Thyroid gland (tissue), 4 donors: Measurements from ENCODE around the gene PTPN18.

Experiments
- POLR2A ChIP-seq, 2 donors: fragments of 450-650 bp; IDR thresholded peaks; one replicate each; pipeline ENCODE4 v1.6.1; 2017; ENCODE audit warnings: antibody characterized with exemption in 2 of 2, mild to moderate bottlenecking in 2 of 2, moderate library complexity in 1 of 2
- TF ChIP-seq, protein P1 (sequence below), 6 experiments: fragments of 200-600 bp in 3 of 6; fragments of 450-650 bp in 3 of 6; sonication (generic) in 3 of 6; IDR thresholded peaks; one replicate each; pipeline ENCODE4 v1.5.1; 2016 to 2019; ENCODE audit warnings: antibody characterized with exemption in 6 of 6, mild to moderate bottlenecking in 2 of 6, inconsistent platforms in 1 of 6, moderate library complexity in 1 of 6

DNA sequence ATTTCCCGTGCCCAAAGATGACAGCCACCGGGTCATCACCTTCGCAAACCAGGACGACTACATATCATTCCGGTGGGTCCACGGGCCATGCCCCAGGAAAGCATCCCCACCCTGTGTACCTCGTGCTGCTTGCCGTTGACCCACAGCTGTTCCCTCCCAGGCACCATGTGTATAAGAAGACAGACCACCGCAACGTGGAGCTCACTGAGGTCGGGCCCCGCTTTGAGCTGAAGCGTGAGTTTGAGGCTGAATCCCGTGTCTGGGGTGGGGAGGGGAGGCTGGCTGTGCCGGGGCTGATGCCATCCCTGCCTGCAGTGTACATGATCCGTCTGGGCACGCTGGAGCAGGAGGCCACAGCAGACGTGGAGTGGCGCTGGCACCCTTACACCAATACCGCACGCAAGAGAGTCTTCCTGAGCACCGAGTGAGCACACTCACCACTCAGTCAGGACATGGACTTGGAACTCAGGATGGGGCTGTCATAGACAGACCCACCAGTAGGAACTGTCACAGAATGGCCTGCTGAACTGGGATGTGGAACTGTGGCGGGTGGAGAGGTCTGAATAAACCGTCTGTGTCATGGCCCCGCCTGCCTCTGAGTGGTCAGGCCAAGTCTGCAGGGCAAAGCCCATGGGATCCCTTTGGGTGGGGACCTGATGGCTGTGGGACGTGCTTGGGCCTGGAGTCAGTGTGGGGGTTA lies 9.7 kb upstream of the PTPN18 start:
- TF ChIP-seq, protein P1, sequence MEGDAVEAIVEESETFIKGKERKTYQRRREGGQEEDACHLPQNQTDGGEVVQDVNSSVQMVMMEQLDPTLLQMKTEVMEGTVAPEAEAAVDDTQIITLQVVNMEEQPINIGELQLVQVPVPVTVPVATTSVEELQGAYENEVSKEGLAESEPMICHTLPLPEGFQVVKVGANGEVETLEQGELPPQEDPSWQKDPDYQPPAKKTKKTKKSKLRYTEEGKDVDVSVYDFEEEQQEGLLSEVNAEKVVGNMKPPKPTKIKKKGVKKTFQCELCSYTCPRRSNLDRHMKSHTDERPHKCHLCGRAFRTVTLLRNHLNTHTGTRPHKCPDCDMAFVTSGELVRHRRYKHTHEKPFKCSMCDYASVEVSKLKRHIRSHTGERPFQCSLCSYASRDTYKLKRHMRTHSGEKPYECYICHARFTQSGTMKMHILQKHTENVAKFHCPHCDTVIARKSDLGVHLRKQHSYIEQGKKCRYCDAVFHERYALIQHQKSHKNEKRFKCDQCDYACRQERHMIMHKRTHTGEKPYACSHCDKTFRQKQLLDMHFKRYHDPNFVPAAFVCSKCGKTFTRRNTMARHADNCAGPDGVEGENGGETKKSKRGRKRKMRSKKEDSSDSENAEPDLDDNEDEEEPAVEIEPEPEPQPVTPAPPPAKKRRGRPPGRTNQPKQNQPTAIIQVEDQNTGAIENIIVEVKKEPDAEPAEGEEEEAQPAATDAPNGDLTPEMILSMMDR (IDR thresholded peaks at IDR 0.05): no peak
- TF ChIP-seq POLR2A (IDR thresholded peaks at IDR 0.05): no peak
